KOPT-K1 (cell line): ENCODE data around the gene WDR31.

Experiments used
- H3K27ac ChIP-seq: fragments of 200-600 bp; sonication (generic); 2 replicates; pipeline ENCODE4 v1.5.1; 2016; ENCODE audit warnings: antibody characterized with exemption, mild to moderate bottlenecking, low read depth, low read length; ENCODE audit not compliant: poor library complexity, severe bottlenecking
- H3K36me3 ChIP-seq: fragments of 200-600 bp; sonication (generic); 2 replicates; pipeline ENCODE4 v1.5.1; 2017; ENCODE audit warnings: antibody characterized with exemption, mild to moderate bottlenecking, low read length, moderate library complexity; ENCODE audit not compliant: insufficient read depth
- H3K9me3 ChIP-seq: fragments of 200-600 bp; sonication (generic); 2 replicates; pipeline ENCODE4 v1.5.1; 2017; ENCODE audit warnings: antibody characterized with exemption, low read length, mild to moderate bottlenecking; ENCODE audit not compliant: insufficient read depth, poor library complexity, severe bottlenecking

WDR31 gene

GRCh38 chr9:113326230-113326629 is 13.8 kb downstream of the WDR31 start:
- H3K9me3 ChIP-seq, result no peaks in the 10 kb centered on the region
- H3K27ac ChIP-seq, result no peak overlapping the region
- no peaks in the 10 kb centered on the region for H3K36me3 ChIP-seq

- H3K36me3 ChIP-seq, result no peaks in the 10 kb centered on the region
- H3K9me3 ChIP-seq, result no peaks in the 10 kb centered on the region
- H3K27ac ChIP-seq, result no peak overlapping the region
Observed at GRCh38 chr9:113322671-113323070, 17.4 kb downstream of the WDR31 start.

GRCh38 chr9:113320051-113320450 is 20.0 kb downstream of the WDR31 start:
- no peaks in the 10 kb centered on the region for H3K36me3 ChIP-seq
- no peak overlapping the region for H3K27ac ChIP-seq
- H3K9me3 ChIP-seq, result no peaks in the 10 kb centered on the region

GRCh38 chr9:113319054-113319453 is 21.0 kb downstream of the WDR31 start:
- Histone ChIP-seq H3K9me3 (no peaks in the 10 kb centered on the region), H3K27ac (no peak overlapping the region), H3K36me3 (no peaks in the 10 kb centered on the region)

- Histone ChIP-seq H3K36me3 (no peaks in the 10 kb centered on the region), H3K27ac (no peak overlapping the region), H3K9me3 (no peaks in the 10 kb centered on the region)
Observed at GRCh38 chr9:113317777-113318176, 22.3 kb downstream of the WDR31 start.

GRCh38 chr9:113316030-113316429 is 24.0 kb downstream of the WDR31 start:
- H3K27ac ChIP-seq, result no peak overlapping the region
- no peaks in the 10 kb centered on the region for H3K36me3 ChIP-seq
- no peaks in the 10 kb centered on the region for H3K9me3 ChIP-seq

- Histone ChIP-seq H3K27ac (no peak overlapping the region), H3K36me3 (no peaks in the 10 kb centered on the region), H3K9me3 (no peaks in the 10 kb centered on the region)
Observed at GRCh38 chr9:113315231-113315630, 24.8 kb downstream of the WDR31 start.

- Histone ChIP-seq H3K9me3 (no peaks in the 10 kb centered on the region), H3K27ac (no peak overlapping the region), H3K36me3 (no peaks in the 10 kb centered on the region)
Observed at GRCh38 chr9:113313261-113313660, 26.8 kb downstream of the WDR31 start.

- H3K9me3 ChIP-seq, result no peaks in the 10 kb centered on the region
- H3K27ac ChIP-seq, result no peak overlapping the region
- no peaks in the 10 kb centered on the region for H3K36me3 ChIP-seq
Observed at GRCh38 chr9:113311961-113312360, 28.1 kb downstream of the WDR31 start.

GRCh38 chr9:113310538-113310937 is 29.5 kb downstream of the WDR31 start:
- H3K36me3 ChIP-seq, result no peaks in the 10 kb centered on the region
- H3K27ac ChIP-seq, result no peak overlapping the region
- no peaks in the 10 kb centered on the region for H3K9me3 ChIP-seq

GRCh38 chr9:113309204-113309813 is 30.8 kb downstream of the WDR31 start:
- H3K9me3 ChIP-seq, result no peaks in the 10 kb centered on the region
- H3K27ac ChIP-seq, result no peak overlapping the region
- H3K36me3 ChIP-seq, result no peaks in the 10 kb centered on the region

- Histone ChIP-seq H3K36me3 (no peaks in the 10 kb centered on the region), H3K27ac (no peak overlapping the region), H3K9me3 (no peaks in the 10 kb centered on the region)
Observed at GRCh38 chr9:113307396-113307975, 32.6 kb downstream of the WDR31 start.

- Histone ChIP-seq H3K27ac (no peak overlapping the region), H3K36me3 (no peaks in the 10 kb centered on the region), H3K9me3 (no peaks in the 10 kb centered on the region)
Observed at GRCh38 chr9:113306566-113306965, 33.5 kb downstream of the WDR31 start.

- Histone ChIP-seq H3K9me3 (no peaks in the 10 kb centered on the region), H3K27ac (no peak within 1 kb of the TSS), H3K36me3 (no peaks in the 10 kb centered on the region)
Observed at GRCh38 chr9:113302792-113303418, 37.2 kb downstream of the WDR31 start, which contains the start of gene RNF183. Gene RNF183 (minus strand): TSS chr9:113303376. CDS start chr9:113298184, 5,192 bp downstream.

- Histone ChIP-seq H3K9me3 (no peaks in the 10 kb centered on the region), H3K36me3 (no peaks in the 10 kb centered on the region), H3K27ac (no peak overlapping the region)
Observed at GRCh38 chr9:113301548-113301947, 38.5 kb downstream of the WDR31 start.

GRCh38 chr9:113299800-113300292 is 40.2 kb downstream of the WDR31 start:
- no peaks in the 10 kb centered on the region for H3K9me3 ChIP-seq
- H3K36me3 ChIP-seq, result no peaks in the 10 kb centered on the region
- no peak overlapping the region for H3K27ac ChIP-seq
